Right lobe of liver (tissue), 4 donors: Measurements from ENCODE around the gene SFTPA1.

Experiments
- POLR2A ChIP-seq: fragments of 450-650 bp; IDR thresholded peaks from one replicate; pipeline ENCODE4 v1.6.1; 2017; ENCODE audit warnings: antibody characterized with exemption, mild to moderate bottlenecking
- TF ChIP-seq, protein P1 (sequence below), 4 donors: fragments of 200-600 bp in 3 of 4; fragments of 450-650 bp in 1 of 4; IDR thresholded peaks; one replicate each; pipeline versions ENCODE4 v1.5.1 to v1.8.0; 2016 to 2022; ENCODE audit warnings: antibody characterized with exemption in 4 of 4, mild to moderate bottlenecking in 2 of 4
- donor health status: DM: no; HTN: no; CAD: no.
- donor health status: DM: no; HTN: no; CAD: no.
- donor health status: DM: no; HTN: yes; CAD: no.

GRCh38 chr10:79604294-79604693 is 6.4 kb upstream of the SFTPA1 start:
- TF ChIP-seq, protein P1, sequence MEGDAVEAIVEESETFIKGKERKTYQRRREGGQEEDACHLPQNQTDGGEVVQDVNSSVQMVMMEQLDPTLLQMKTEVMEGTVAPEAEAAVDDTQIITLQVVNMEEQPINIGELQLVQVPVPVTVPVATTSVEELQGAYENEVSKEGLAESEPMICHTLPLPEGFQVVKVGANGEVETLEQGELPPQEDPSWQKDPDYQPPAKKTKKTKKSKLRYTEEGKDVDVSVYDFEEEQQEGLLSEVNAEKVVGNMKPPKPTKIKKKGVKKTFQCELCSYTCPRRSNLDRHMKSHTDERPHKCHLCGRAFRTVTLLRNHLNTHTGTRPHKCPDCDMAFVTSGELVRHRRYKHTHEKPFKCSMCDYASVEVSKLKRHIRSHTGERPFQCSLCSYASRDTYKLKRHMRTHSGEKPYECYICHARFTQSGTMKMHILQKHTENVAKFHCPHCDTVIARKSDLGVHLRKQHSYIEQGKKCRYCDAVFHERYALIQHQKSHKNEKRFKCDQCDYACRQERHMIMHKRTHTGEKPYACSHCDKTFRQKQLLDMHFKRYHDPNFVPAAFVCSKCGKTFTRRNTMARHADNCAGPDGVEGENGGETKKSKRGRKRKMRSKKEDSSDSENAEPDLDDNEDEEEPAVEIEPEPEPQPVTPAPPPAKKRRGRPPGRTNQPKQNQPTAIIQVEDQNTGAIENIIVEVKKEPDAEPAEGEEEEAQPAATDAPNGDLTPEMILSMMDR (IDR thresholded peaks at IDR 0.05): no peak
- TF ChIP-seq POLR2A: no peak
